ENCODE results near the gene TENT5C. TPM values are rescaled to one million over a fixed set of nuclear protein-coding genes. Genes with fewer than 3 reads are reported as not detected.

Gene TENT5C
- total RNA-seq, 3 donors from 2014 or later = 4.0 to 10.2 (median 10.2) TPM

GRCh38 chr1:117585086-117585485 lies 20.8 kb upstream of the TENT5C start:
- no peak for DNase-seq (ENCODE audit: low spot score in 2 of 2)
- TF ChIP-seq CTCF (IDR thresholded peaks at IDR 0.05) (no peak), POLR2AphosphoS5 (IDR thresholded peaks at IDR 0.05) (no peak), POLR2A (IDR thresholded peaks at IDR 0.05) (no peak)
- intact Hi-C loops (cut with DNase I; ENCODE audit: low total_unique reads) = loop anchor here (5.0 kb wide), 1 partner anchor 1548 kb away; no protein-coding TSS in a partner anchor

GRCh38 chr1:117586337-117586736 lies 19.5 kb upstream of the TENT5C start:
- Histone ChIP-seq H3K27ac (no peak overlapping the region), H3K9me3 (no peaks in the 10 kb centered on the region), H3K4me3 (no peak overlapping the region), H3K4me1 (no peaks in the 10 kb centered on the region), H3K27me3 (no peaks in the 10 kb centered on the region), H3K36me3 (no peaks in the 10 kb centered on the region)
- TF ChIP-seq POLR2AphosphoS5 (IDR thresholded peaks at IDR 0.05) = no peak
- TF ChIP-seq POLR2A (IDR thresholded peaks at IDR 0.05) = no peak
- TF ChIP-seq CTCF (IDR thresholded peaks at IDR 0.05) = no peak
- no peak for DNase-seq (ENCODE audit: low spot score in 2 of 2)
- intact Hi-C loops (cut with DNase I; ENCODE audit: low total_unique reads) = loop anchor here (5.0 kb wide), 1 partner anchor 1549 kb away; no protein-coding TSS in a partner anchor

More at GRCh38 chr1:117585086-117585485, 20.8 kb upstream of the TENT5C start:
- H3K4me3 ChIP-seq = no peak overlapping the region
- no peaks in the 10 kb centered on the region for H3K9me3 ChIP-seq
- H3K4me1 ChIP-seq = no peaks in the 10 kb centered on the region
- H3K27me3 ChIP-seq = no peaks in the 10 kb centered on the region
- H3K27ac ChIP-seq = no peak overlapping the region
- H3K36me3 ChIP-seq = no peaks in the 10 kb centered on the region

GRCh38 chr1:117586747-117587498 lies 18.9 kb upstream of the TENT5C start:
- intact Hi-C loops (cut with DNase I; ENCODE audit: low total_unique reads) = loop anchor here (5.0 kb wide), 1 partner anchor 1550 kb away; no protein-coding TSS in a partner anchor
- no peak overlapping the region for H3K4me3 ChIP-seq
- TF ChIP-seq POLR2AphosphoS5 (IDR thresholded peaks at IDR 0.05) (no peak), CTCF (IDR thresholded peaks at IDR 0.05) (no peak), POLR2A (IDR thresholded peaks at IDR 0.05) (no peak)
- no peaks in the 10 kb centered on the region for H3K9me3 ChIP-seq
- no peaks in the 10 kb centered on the region for H3K36me3 ChIP-seq
- no peaks in the 10 kb centered on the region for H3K27me3 ChIP-seq
- H3K4me1 ChIP-seq = peaks cover 0 to 4% of the 10 kb centered on the region in 2 donors
- DNase-seq (ENCODE audit: low spot score in 2 of 2) = no peak
- H3K27ac ChIP-seq = no peak overlapping the region

GRCh38 chr1:117587499-117588356 lies 18.1 kb upstream of the TENT5C start:
- no peaks in the 10 kb centered on the region for H3K27me3 ChIP-seq
- H3K4me1 ChIP-seq = peaks cover 0 to 12% of the 10 kb centered on the region in 2 donors
- DNase-seq (ENCODE audit: low spot score in 2 of 2) = no peak

More at GRCh38 chr1:117587499-117588356, 18.1 kb upstream of the TENT5C start:
- Histone ChIP-seq H3K4me3 (no peak overlapping the region), H3K9me3 (no peaks in the 10 kb centered on the region), H3K36me3 (no peaks in the 10 kb centered on the region), H3K27ac (no peak overlapping the region)
- intact Hi-C loops (cut with DNase I; ENCODE audit: low total_unique reads) = loop anchor here (5.0 kb wide), 1 partner anchor 1550 kb away; no protein-coding TSS in a partner anchor
- TF ChIP-seq CTCF (IDR thresholded peaks at IDR 0.05) (no peak), POLR2AphosphoS5 (IDR thresholded peaks at IDR 0.05) (no peak), POLR2A (IDR thresholded peaks at IDR 0.05) (no peak)

All from breast epithelium (tissue), 4 donors.